NCI-H345 (cell line): ENCODE results near the gene KIN.
"Not testable (repeated sequence)": the region's sequence is repeated elsewhere in the genome, so short reads cannot be mapped to it uniquely, and the experiment has no call there.

Experiments used
- DNase-seq: peaks from one replicate; lab custom pipeline; 2025; lab: John Stamatoyannopoulos, UW

KIN gene

DNA sequence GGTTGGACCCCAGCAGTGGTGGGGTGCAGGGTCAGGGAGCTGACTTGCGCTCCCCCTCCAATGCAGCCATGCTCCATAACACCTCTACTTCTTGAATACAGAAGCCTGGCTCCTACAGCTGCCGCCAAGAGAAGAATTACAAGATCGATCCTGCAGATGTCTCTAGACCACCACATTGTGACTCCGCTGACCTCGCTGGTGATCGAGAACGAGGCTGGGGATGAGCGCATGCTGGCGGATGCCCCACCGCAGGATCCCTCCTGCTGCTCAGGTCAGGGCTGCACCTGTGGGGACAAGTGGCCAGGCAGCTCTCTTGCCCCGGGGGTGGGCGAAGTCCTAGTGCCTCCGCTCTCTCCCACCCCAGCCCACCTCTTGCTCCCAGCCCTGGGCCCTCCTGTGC, 53.0 kb downstream of the KIN start:
- DNase-seq = no peak

DNA sequence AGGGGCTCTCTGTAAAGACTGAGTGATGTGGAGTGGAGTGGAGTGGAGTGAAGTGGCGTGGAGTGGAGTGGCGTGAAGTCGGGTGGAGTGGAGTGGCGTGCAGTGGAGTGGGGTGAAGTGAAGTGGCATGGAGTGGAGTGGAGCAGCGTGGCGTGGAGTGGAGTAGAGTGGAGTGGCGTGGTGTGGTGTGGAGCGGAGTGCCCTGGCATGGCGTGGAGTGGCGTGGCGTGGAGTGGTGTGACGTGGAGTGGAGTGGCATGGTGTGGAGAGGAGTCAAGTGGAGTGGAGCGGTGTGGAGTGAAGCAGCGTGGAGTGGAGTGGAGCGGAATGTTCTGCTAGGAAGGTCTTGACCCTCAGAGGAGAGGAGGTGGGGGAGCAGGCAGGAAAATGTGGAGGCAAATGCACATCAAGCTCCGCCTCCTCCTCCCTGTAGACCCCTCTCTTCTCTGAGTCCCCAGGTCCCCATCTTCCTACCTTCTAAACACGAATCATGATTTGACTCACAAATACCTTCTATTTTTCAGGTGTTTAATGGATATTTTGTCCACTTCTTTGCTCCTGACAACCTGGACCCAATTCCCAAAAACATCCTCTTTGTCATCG, 64.8 kb downstream of the KIN start:
- DNase-seq = no peak

DNA sequence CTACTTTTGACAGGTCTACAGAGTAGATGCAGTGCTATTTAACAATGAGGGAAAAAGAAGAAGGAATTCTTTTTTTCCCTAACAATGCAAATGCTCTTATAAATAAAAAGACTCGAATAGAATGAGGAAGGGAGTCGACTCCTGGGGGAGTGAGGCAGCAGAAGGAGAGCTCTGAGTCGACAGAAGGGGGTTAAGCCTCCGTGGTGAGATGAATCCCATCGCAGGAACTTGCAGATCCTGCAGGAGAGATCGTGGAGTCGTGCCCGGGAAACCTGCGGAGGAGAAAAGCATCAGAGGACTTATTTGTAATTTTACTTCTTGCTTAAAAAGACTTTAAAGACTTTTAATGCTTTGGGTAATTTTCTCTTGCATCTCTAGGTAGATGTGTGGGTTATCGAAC, 67.3 kb downstream of the KIN start:
- DNase-seq = no peak

DNA sequence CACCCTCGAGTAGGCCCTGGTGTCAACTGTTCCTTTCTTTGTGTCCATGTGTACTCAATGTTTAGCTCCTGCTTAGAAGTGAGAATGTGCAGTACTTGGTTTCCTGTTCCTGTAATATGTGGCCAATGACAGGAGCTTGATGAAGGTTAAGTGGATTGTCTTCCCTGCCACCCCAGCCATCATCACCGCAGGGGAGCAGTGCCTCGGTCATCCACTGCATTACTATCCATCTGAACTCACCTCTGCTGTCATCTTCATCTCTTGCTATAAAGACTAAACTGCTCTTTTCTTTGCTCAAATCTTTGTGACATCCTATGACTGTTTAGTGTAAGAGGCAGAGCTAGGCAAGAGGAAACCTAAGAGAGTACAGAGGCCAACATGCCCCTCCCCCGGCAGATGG, 69.1 kb downstream of the KIN start:
- DNase-seq = no peak

DNA sequence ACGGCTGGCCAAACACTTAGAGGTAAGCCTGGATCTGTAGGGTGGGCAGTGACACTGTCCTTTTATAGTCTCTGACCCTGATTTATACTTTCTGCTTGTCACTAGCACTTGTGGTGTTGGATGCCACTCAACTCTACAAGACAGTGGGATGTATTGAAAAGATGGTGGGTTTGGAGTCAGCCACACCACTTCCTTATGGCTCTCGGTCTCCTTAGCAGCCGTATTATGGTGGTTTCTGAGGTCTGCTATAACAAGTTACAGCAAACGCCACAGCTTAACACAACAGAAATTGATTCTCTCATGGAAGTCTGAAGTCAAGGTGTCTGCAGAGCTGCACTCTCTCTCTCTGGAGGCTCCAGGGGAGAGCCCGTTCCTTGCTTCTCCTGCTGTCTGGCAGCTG, 70.0 kb downstream of the KIN start:
- no peak for DNase-seq

DNA sequence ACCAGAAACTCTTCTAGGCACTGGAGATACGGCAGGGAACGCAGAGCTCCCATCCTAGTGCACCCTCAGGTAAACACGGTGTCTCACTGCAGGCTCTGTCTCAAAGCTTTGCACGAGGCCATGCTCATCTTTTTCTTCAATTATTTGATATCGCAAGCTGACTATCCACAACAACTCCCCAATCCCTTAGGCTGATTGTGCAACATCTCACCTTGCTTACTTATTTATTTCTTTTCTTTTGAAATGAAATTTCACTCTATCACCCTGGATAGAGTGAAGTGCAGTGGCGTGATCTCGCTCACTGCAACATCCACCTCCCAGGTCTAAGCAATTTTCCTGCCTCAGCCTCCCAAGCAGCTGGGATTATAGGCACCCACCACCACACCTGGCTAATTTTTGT, 72.3 kb downstream of the KIN start:
- no peak for DNase-seq

DNA sequence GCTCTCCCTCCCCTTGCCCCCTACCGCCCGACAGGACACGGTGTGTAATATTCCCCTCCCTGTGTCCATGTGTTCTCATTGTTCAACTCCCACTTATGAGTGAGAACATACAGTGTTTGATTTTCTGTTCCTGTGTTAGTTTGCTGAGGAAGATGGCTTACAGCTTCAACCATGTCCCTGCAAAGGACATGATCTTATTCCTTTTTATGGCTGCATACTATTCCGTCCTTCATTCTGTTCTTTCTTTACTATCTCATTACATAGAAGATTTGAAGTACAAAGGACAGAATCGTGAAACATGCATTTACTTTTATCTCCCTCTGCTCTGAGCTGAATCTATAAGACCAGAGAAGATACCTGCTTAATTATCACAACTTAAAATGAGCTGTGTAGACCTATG, 76.7 kb downstream of the KIN start:
- not testable (repeated sequence) for DNase-seq

DNA sequence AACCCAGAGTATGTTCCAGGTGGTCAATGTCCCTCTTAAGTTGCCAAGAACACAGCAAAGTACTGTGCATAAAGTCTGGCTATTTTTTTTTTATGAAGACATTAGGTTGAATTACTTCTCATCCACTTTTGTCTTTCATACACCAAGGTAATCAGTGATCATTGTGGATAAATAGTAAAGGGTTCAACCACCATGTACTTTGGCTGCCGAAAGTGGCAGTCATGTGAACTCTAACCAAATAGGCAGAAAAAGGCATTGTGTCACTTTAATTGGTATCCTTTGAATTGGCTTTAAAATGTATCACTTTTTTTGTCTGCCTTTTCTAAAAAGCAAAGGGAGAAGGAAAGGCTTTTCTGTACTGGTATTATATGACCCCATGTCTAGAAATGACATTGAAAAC, 77.3 kb downstream of the KIN start:
- DNase-seq = no peak

DNA sequence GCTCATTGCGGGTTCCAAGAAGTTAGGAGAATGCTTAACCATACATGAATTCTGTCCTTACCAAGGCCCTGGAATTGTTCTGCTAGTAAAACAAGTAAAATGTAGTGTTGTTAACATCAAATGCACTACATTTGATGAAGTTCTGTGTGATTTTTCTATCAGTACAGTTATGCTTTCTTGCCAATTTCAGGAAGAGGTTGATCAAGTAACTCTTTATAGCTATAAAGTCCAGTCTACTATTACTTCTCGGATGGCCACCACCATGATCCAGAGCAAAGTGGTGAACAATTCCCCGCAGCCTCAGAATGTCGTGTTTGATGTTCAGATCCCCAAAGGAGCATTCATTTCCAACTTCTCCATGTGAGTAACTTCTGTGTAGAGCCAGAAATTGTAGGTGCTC, 79.0 kb downstream of the KIN start:
- no peak for DNase-seq

DNA sequence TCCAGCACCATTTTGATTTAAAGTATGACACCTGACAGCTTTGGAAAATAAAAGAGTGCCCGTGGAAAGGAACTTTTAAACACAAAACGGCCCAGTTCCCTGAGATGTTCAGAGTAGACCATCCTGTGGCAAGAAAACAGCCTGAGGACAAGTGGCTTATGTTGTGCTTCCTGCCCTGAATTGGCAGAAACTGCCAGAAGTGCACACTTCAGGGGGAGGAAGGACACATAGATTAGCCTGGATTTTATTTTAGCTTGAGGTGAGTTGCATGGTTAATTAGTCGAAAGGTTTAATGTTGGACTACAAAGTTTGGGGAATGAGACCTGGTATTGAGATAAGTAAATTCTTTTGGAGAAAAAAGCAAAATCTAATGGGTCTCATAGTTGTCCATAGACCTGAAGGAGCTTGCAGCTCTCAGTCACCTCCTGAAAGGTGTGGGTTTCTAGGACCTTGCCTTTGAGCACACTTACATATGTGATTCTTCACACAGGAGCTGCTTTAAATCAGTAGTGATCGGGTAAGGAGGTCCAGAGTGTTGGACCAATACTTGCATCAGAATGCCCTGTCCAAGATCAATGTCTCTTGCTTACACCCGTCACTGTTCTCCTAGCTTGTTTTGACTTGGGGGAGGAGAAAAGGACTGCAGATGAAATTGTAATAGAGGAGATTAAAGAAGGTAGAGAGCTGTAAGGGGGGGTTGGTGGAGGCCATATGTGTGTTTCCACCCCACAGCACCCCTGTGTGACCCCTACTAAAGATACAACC, 79.8 kb downstream of the KIN start:
- no peak for DNase-seq

DNA sequence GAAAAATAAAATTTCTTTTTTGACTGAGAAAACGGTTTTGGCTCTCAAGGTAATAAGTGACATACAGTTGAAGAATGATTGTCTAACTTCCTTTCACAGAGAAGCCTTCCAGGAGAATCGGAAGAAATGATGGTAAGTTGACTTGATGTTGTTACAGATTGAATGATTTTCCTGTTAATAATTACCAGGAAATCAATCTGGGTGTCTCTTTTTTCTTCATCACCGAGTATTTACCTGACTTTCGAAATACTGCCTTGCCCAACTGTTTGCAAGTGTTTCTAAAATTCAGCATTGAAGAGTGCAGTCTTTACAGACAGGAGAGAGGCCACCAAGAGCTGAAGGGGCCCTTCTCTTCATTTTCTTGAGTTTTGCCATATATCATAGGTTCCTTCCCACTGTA, 80.7 kb downstream of the KIN start:
- no peak for DNase-seq

DNA sequence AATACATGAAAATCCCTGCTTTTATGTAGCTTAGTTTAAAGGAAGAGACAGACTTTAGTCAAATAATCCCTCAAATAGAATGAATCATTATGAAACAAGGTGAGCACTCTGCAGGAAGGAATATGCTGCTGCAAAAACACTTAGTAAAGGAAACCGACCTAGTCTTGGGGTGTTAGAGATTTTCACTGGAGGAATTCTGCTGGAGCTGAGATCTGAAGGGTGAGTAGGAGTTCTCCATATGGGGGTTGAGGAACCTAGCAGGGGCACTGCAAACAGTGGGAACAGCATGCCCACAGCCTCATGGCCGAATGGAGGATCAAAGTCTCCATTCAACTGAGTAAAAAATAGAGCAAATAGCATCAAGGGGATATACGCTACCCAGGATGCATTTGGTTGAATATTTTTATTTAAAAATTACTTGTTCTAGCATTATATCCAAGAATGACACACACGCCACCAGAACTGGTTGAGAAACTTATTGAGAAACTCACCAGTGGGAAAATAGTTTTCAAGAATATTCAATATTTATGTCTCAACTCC, 81.2 kb downstream of the KIN start:
- DNase-seq = no peak

DNA sequence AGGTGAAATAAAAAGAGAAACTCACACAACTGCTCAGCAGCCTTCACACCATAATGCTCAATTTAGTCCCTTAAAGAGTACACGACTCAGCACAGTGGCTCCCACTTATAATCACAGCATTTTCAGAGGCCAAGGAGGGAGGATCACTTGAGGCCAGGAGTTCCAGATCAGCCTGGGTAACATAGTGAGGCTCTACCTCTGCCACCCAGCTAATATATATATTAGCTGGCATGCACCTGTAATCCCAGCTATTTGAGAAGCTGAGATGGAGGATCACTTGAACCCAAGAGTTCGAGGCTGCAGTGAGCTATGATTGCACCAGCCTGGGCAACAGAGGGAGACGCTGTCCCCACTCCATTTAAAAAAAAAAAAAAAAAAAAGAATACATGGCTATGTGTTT, 82.5 kb downstream of the KIN start:
- no peak for DNase-seq

DNA sequence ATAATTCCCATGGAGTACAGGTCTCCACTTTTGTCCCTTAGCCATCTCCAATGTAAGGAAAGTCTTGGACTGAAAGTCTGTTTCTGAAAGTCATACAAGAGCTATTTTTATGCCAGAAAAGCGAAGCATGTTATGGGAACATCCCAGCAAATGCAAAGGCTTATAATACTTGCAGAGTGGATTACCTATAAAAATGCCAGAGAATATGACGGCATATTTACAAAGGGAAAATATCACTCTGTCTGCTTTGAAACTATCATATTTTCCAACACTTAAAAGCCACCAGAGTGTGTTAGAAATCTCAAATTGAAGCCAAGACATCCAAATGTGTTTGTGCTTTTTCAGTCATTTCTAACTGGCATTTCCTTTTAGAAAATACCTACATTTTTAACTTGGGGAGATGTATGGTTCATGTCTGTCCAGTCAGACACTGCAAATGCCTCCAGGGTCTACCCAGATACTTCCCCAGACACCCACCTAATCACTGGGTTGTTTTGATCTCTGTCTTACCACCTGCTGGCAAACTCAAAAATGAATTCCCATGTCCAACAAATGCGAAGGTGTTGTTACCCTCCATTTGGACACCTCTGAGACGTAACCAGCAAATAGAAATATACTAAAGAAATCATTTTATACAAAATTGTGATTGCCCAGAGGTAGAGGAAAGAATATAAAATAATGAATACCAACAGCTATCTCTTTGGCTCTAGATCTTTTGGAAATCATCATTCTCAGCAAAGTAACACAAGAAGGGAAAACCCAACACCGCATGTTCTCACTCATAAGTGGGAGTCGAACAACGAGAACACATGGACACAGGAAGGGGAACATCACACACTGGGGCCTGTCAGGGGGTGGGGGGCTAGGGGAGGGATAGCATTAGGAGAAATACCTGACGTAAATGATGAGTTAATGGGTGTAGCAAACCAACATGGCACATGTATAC, 83.4 kb downstream of the KIN start:
- DNase-seq = no peak

DNA sequence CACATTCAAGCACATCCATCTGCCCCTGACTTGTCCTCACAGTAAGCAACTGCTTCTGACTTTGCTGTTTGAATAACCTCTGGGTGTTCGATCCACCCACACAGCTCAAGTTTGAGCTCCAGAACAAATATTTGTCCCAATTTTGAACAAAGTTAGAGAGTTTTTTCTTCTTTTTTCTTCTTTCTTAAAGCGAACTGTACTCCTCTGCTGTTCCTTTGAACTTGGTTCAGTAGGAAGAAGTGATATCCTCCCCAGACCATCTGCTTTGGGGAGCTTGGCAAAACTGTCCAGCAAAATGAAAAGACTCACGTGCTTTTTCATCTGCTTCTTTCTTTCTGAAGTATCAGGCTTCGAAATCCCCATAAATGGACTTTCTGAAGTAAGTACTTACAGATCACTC, 84.7 kb downstream of the KIN start, which contains the start of gene ITIH2:
ITIH2 (plus strand) TSS at position 177 of the 400 bp plus-strand sequence; CDS start at position 296, 119 bp downstream.
- no peak for DNase-seq

DNA sequence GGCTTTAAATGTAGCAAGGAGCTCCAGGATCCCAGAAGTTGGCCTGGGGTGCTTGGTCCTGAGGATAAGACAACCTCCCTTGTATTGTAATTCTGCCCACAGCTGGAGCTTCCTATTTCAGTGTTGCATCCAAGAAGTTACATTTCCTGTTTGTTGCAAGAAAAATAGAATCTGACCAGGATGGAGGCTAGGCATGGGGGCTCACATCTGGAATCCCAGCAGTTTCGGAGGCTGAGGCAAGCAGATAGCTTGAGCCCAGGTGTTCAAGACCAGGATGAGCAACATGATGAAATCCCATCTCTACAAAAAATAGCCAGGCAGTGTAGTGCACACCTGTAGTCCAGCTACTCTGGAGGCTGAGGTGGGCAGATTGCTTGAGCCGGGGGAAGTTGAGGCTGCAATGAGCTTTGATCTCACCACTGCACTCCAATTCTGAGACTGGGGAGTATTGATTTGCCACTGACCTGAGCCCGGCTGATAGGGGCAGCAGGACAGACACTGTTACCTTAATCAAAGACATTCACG, 85.4 kb downstream of the KIN start:
- no peak for DNase-seq

DNA sequence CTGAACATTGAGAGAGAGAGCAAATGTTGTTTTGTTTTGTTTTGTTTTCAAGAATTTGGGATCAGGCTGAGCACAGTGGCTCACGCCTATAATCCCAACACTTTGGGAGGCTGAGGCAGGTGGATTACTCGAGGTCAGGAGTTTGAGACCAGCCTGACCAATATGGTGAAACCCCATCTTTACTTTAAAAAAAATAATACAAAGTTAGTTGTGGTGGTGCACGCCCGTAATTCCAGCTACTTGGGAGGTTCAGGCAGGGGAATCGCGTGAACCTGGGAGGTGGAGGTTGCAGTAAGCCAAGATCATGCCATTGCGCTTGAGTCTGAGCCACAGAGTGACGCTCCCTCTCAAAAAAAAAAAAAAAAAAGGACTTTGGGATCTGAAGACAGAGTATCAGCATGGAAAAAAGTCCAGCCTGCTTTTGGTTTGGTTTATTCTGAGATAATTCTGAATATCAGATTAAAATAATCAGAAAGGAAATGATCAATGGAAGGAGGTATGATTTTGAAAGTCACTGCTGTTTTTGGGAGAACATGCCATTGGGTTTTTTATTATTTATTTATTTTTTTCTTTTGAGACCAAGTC, 86.5 kb downstream of the KIN start:
- DNase-seq = no peak
